Measurements from ENCODE around the gene CTSC. TPM values are rescaled to one million over a fixed set of nuclear protein-coding genes. Genes with fewer than 3 reads are reported as not detected.

Gene CTSC
- total and polyA plus RNA-seq, 4 experiments from 2014 or later: 57.1 to 161 (median 99.3) TPM

DNA sequence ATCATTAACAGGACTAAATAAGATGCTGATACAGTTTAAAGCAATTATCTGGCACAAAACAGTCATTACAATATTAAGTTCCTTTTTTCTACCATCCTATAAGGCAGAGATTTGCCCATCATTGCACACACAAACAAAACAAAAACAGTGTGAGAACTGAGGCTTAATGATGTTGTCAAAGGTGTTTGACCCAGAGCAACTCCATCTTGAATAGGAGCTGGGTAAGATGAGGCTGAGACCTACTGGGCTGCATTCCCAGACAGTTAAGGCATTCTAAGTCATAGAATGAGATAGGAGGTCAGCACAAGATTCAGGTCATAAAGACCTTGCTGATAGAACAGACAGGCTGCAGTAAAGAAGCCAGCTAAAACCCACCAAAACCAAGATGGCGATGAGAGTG, 33.2 kb downstream of the CTSC start:
- Mint-ChIP-seq H3K9me3 (peaks cover 0 to 2% (median 0%) of the 10 kb centered on the region in 8 donors), H3K27ac (peak overlapping the region in 4 of 7 donors; percentile 22 to 73 (median 34)), H3K4me3 (no peak overlapping the region), H3K27me3 (no peaks in the 10 kb centered on the region), H3K4me1 (peaks cover 19 to 44% (median 39%) of the 10 kb centered on the region in 4 donors), H3K36me3 (peaks cover 79 to 86% of the 10 kb centered on the region in 2 donors)
- Histone ChIP-seq H3K4me3 (ENCODE audit: low read length in 2 of 2) (no peak overlapping the region), H3K9me3 (ENCODE audit: control insufficient read depth in 1 of 2, low read length in 2 of 2) (no peaks in the 10 kb centered on the region), H3K36me3 (ENCODE audit: insufficient read depth, low read length) (peaks cover 23% of the 10 kb centered on the region), H3K4me1 (ENCODE audit: insufficient read depth, low read length) (peaks cover 12% of the 10 kb centered on the region), H3K27ac (ENCODE audit: low read depth, low read length) (no peak overlapping the region), H3K27me3 (ENCODE audit: insufficient read depth, low read length) (no peaks in the 10 kb centered on the region)
- intact Hi-C loops (cut with micrococcal nuclease): no loop called here
- POLR2A ChIA-PET (ENCODE audit: partially characterized antibody): no interaction called here
- DNase-seq: no peak
- CTCF ChIA-PET (ENCODE audit: partially characterized antibody): no interaction called here

DNA sequence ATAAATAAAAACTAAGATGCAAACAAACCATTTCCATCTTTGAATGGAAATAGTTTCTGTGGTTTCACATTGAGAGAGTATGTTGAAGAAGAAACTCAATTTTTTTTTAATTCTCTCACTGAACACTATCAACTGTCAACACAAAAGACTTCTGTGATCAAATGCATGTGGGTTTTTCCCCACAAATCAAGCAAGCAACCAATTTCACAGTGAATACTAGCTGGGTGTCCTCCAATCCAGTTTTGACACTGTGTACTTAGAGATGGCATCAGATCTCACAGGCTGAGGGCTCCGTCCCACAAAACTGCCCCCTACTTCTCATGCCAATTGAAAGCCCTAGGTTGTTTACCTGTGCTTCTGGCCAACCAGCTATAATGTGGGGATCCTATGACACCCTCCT, 34.5 kb downstream of the CTSC start:
- no peaks in the 10 kb centered on the region for H3K9me3 ChIP-seq (ENCODE audit: control insufficient read depth in 1 of 2, low read length in 2 of 2)
- Mint-ChIP-seq H3K9me3 (peaks cover 0 to 2% (median 0%) of the 10 kb centered on the region in 8 donors), H3K27ac (peak overlapping the region in 6 of 7 donors; percentile 5 to 91 (median 62)), H3K27me3 (no peaks in the 10 kb centered on the region), H3K4me3 (peak overlapping the region in 2 of 8 donors; percentile 17 to 33), H3K36me3 (peaks cover 77 to 83% of the 10 kb centered on the region in 2 donors), H3K4me1 (peaks cover 19 to 49% (median 38%) of the 10 kb centered on the region in 4 donors)
- H3K27me3 ChIP-seq (ENCODE audit: insufficient read depth, low read length): no peaks in the 10 kb centered on the region
- H3K27ac ChIP-seq (ENCODE audit: low read depth, low read length): no peak overlapping the region
- H3K4me1 ChIP-seq (ENCODE audit: insufficient read depth, low read length): peaks cover 12% of the 10 kb centered on the region
- POLR2A ChIA-PET (ENCODE audit: partially characterized antibody): no interaction called here
- peaks cover 14% of the 10 kb centered on the region for H3K36me3 ChIP-seq (ENCODE audit: insufficient read depth, low read length)
- peak in 1 of 5 donors; percentile 31 for DNase-seq
- H3K4me3 ChIP-seq (ENCODE audit: low read length in 2 of 2): no peak overlapping the region
- intact Hi-C loops (cut with micrococcal nuclease): loop anchor here (2.0 kb wide), 1 partner anchor 34 kb away; the partner anchor contains the start of gene CTSC
- CTCF ChIA-PET (ENCODE audit: partially characterized antibody): no interaction called here

DNA sequence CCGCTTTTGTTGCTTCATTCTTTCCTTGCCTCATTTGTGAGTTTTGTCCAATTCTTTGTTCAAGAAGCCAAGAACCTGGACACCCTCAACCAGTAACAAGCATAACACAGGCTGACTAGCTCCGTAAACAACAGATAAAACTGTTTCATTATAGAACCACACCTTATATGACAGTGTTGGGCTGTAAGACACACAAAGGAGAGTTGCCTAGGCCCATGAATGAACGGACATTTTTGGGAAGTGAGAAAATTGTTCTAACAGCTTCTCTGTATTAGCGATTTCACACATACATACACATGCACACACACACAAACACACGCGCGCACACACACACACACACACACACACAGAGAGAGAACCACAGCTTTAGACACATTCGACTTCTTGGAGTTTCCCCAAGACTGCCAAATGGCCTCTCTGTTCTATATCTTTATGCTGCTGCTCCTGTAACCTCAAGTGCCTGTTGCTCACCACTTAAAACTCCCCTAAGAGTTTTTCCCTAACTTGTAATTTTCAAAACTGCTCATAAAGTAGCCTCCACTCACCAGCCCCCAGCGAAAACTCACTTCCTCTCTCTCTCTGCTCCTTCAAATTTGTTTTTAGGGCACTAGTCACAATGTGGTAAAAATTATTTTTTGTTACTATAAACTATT, 35.9 kb downstream of the CTSC start:
- Histone ChIP-seq H3K36me3 (ENCODE audit: insufficient read depth, low read length) (peaks cover 11% of the 10 kb centered on the region), H3K9me3 (ENCODE audit: control insufficient read depth in 1 of 2, low read length in 2 of 2) (no peaks in the 10 kb centered on the region), H3K4me1 (ENCODE audit: insufficient read depth, low read length) (peaks cover 12% of the 10 kb centered on the region), H3K27ac (ENCODE audit: low read depth, low read length) (peak overlapping the region; percentile 29), H3K4me3 (ENCODE audit: low read length in 2 of 2) (no peak overlapping the region), H3K27me3 (ENCODE audit: insufficient read depth, low read length) (no peaks in the 10 kb centered on the region)
- DNase-seq: peak; percentile 12 to 64 (median 20)
- CTCF ChIA-PET (ENCODE audit: partially characterized antibody): interaction anchor here (0.7 kb wide), 1 partner anchor 35 kb away, joined by 3 read pairs; no protein-coding TSS in a partner anchor
- intact Hi-C loops (cut with micrococcal nuclease): loop anchor here (2.0 kb wide), 1 partner anchor 35 kb away; the partner anchor contains the start of gene CTSC
- H3K36me3 Mint-ChIP-seq: peaks cover 80 to 88% of the 10 kb centered on the region in 2 donors
- POLR2A ChIA-PET (ENCODE audit: partially characterized antibody): interaction anchor here (0.6 to 1.7 kb wide), 3 partner anchors 24 to 66 kb away, joined by 3 to 6 read pairs (median 3); partner anchors contain the start of gene CTSC
- peaks cover 0 to 2% (median 0%) of the 10 kb centered on the region in 8 donors for H3K9me3 Mint-ChIP-seq
- no peaks in the 10 kb centered on the region for H3K27me3 Mint-ChIP-seq
- peaks cover 16 to 49% (median 35%) of the 10 kb centered on the region in 4 donors for H3K4me1 Mint-ChIP-seq
- H3K4me3 Mint-ChIP-seq: peak overlapping the region in 7 of 8 donors; percentile 67 to 82 (median 74)
- H3K27ac Mint-ChIP-seq: peak overlapping the region in 6 of 7 donors; percentile 53 to 90 (median 82)

DNA sequence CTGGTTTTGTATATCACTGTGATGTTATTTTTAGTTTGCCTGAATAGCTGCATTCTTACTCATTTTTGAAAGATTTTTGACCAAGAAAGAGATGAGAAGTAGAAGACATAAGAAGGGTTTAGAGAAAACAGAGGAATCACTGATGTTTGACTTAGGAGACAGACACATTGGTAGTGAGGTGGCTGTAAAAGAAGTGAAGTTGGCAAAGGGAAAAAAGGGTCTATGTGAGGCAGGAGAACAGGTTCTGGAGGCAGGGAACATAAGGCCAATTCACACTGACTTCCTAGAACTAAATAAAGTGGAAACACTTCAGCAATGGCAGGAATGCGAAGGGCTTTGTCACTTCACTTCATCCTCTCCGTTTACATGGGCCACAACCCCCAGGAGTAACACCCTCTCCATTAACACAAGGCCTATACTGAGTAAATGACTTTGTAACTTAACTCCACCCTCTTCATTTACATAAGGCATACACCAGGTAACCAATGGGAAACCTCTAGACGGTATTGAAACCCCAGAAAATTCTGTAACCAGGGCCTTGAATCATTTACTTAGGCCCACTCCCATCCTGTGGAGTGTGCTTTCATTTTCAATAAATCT, 36.5 kb downstream of the CTSC start:
- H3K36me3 Mint-ChIP-seq: peaks cover 81 to 86% of the 10 kb centered on the region in 2 donors
- DNase-seq: peak in 2 of 5 donors; percentile 15 to 22
- intact Hi-C loops (cut with micrococcal nuclease): no loop called here
- Histone ChIP-seq H3K4me1 (ENCODE audit: insufficient read depth, low read length) (peaks cover 12% of the 10 kb centered on the region), H3K9me3 (ENCODE audit: control insufficient read depth in 1 of 2, low read length in 2 of 2) (no peaks in the 10 kb centered on the region), H3K27me3 (ENCODE audit: insufficient read depth, low read length) (no peaks in the 10 kb centered on the region), H3K27ac (ENCODE audit: low read depth, low read length) (peak overlapping the region; percentile 29), H3K36me3 (ENCODE audit: insufficient read depth, low read length) (peaks cover 17% of the 10 kb centered on the region), H3K4me3 (ENCODE audit: low read length in 2 of 2) (no peak overlapping the region)
- peak overlapping the region in 6 of 7 donors; percentile 53 to 90 (median 82) for H3K27ac Mint-ChIP-seq
- POLR2A ChIA-PET (ENCODE audit: partially characterized antibody): interaction anchor here (0.6 to 1.7 kb wide), 3 partner anchors 24 to 66 kb away, joined by 3 to 6 read pairs (median 3); partner anchors contain the start of gene CTSC
- CTCF ChIA-PET (ENCODE audit: partially characterized antibody): interaction anchor here (0.7 kb wide), 1 partner anchor 36 kb away, joined by 3 read pairs; no protein-coding TSS in a partner anchor
- no peaks in the 10 kb centered on the region for H3K27me3 Mint-ChIP-seq
- H3K4me1 Mint-ChIP-seq: peaks cover 16 to 48% (median 35%) of the 10 kb centered on the region in 4 donors
- H3K4me3 Mint-ChIP-seq: peak overlapping the region in 7 of 8 donors; percentile 67 to 82 (median 74)
- no peaks in the 10 kb centered on the region for H3K9me3 Mint-ChIP-seq

DNA sequence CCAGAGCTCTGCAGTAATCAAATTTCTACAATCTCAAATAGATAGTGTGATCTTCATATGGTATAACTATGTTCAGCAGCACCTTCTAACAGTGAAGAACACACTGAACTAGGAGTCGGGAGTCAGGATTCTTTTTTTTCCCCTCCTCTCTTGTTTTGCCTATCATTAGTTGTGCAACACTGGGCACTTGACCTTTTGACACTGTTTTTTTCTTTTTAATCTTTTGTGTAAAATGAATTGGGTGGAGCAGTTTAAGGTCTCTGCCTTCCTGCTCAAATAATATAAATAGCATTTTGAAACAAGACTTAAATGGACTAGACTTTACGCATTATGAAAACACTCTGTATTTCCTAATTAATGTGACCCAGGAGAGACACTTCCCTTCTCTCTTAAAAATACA, 39.7 kb downstream of the CTSC start:
- peaks cover 4% of the 10 kb centered on the region for H3K4me1 ChIP-seq (ENCODE audit: insufficient read depth, low read length)
- DNase-seq: no peak
- Mint-ChIP-seq H3K36me3 (peaks cover 83 to 87% of the 10 kb centered on the region in 2 donors), H3K27me3 (no peaks in the 10 kb centered on the region), H3K9me3 (no peaks in the 10 kb centered on the region), H3K4me3 (no peak overlapping the region), H3K4me1 (peaks cover 8 to 35% (median 20%) of the 10 kb centered on the region in 4 donors), H3K27ac (peak overlapping the region in 2 of 7 donors; percentile 6 to 35)
- no peaks in the 10 kb centered on the region for H3K27me3 ChIP-seq (ENCODE audit: insufficient read depth, low read length)
- H3K9me3 ChIP-seq (ENCODE audit: control insufficient read depth in 1 of 2, low read length in 2 of 2): no peaks in the 10 kb centered on the region
- ChIA-PET CTCF (ENCODE audit: partially characterized antibody) (no interaction called here), POLR2A (ENCODE audit: partially characterized antibody) (interaction anchor here (1.5 kb wide), 1 partner anchor 40 kb away, joined by 5 read pairs; the partner anchor contains the start of gene CTSC)
- no peak overlapping the region for H3K4me3 ChIP-seq (ENCODE audit: low read length in 2 of 2)
- intact Hi-C loops (cut with micrococcal nuclease): no loop called here
- H3K36me3 ChIP-seq (ENCODE audit: insufficient read depth, low read length): peaks cover 15% of the 10 kb centered on the region
- no peak overlapping the region for H3K27ac ChIP-seq (ENCODE audit: low read depth, low read length)

DNA sequence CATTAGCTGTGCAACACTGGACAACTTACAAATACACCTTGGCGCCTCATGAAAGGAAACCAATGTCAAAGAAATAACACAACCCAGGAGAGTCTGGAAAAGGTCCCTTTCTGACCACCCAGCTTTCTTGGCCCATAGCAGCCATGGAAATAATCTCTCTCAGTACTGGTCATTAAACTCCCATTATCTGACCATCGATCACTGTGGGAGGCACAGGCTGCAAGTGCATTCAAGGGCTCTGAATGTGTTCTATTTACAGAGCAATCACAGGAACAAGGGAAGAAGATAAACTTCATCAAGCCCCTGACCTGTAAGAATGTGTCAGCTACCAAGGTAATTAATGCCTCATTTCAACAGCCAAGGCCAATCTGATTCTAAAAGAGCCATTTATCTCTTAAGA, 40.1 kb downstream of the CTSC start:
- Mint-ChIP-seq H3K9me3 (no peaks in the 10 kb centered on the region), H3K4me1 (peaks cover 7 to 30% (median 17%) of the 10 kb centered on the region in 4 donors), H3K4me3 (no peak overlapping the region), H3K27ac (peak overlapping the region in 2 of 7 donors; percentile 6 to 35), H3K36me3 (peaks cover 83 to 88% of the 10 kb centered on the region in 2 donors), H3K27me3 (no peaks in the 10 kb centered on the region)
- no peak for DNase-seq
- no peaks in the 10 kb centered on the region for H3K9me3 ChIP-seq (ENCODE audit: control insufficient read depth in 1 of 2, low read length in 2 of 2)
- H3K27ac ChIP-seq (ENCODE audit: low read depth, low read length): no peak overlapping the region
- ChIA-PET CTCF (ENCODE audit: partially characterized antibody) (no interaction called here), POLR2A (ENCODE audit: partially characterized antibody) (interaction anchor here (1.5 kb wide), 1 partner anchor 40 kb away, joined by 5 read pairs; the partner anchor contains the start of gene CTSC)
- intact Hi-C loops (cut with micrococcal nuclease): no loop called here
- H3K27me3 ChIP-seq (ENCODE audit: insufficient read depth, low read length): no peaks in the 10 kb centered on the region
- H3K36me3 ChIP-seq (ENCODE audit: insufficient read depth, low read length): peaks cover 15% of the 10 kb centered on the region
- no peaks in the 10 kb centered on the region for H3K4me1 ChIP-seq (ENCODE audit: insufficient read depth, low read length)
- H3K4me3 ChIP-seq (ENCODE audit: low read length in 2 of 2): no peak overlapping the region

DNA sequence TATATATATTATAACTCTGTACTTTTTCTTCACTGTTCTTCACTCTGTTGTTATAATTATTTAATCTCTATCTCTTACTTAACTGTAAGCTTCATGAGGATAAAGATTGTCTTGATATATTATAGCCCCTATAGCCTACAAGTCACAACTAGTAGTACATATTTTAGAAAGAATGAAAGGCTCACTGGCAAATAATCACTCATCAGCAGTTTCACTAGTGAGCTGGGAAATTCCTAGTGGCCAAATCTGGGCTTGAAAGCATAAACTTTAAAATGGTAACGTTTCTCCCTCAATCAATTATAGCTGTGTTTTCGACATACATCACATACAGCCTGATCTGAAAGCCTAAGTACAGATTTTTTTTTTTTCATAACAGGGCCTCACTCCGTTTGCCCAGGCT, 42.5 kb downstream of the CTSC start:
- H3K9me3 ChIP-seq (ENCODE audit: control insufficient read depth in 1 of 2, low read length in 2 of 2): no peaks in the 10 kb centered on the region
- no peaks in the 10 kb centered on the region for H3K9me3 Mint-ChIP-seq
- no peak overlapping the region for H3K27ac Mint-ChIP-seq
- DNase-seq: no peak
- ChIA-PET CTCF (ENCODE audit: partially characterized antibody) (interaction anchor here (2.0 kb wide), 1 partner anchor 13 kb away, joined by 7 read pairs; no protein-coding TSS in a partner anchor), POLR2A (ENCODE audit: partially characterized antibody) (interaction anchor here (0.6 to 1.5 kb wide), 2 partner anchors 13 to 167 kb away, joined by 3 to 5 read pairs; no protein-coding TSS in a partner anchor)
- intact Hi-C loops (cut with micrococcal nuclease): no loop called here
- no peaks in the 10 kb centered on the region for H3K27me3 Mint-ChIP-seq
- H3K4me3 Mint-ChIP-seq: no peak overlapping the region
- peaks cover 15% of the 10 kb centered on the region for H3K36me3 ChIP-seq (ENCODE audit: insufficient read depth, low read length)
- H3K4me1 ChIP-seq (ENCODE audit: insufficient read depth, low read length): no peaks in the 10 kb centered on the region
- H3K27me3 ChIP-seq (ENCODE audit: insufficient read depth, low read length): no peaks in the 10 kb centered on the region
- no peak overlapping the region for H3K27ac ChIP-seq (ENCODE audit: low read depth, low read length)
- H3K36me3 Mint-ChIP-seq: peaks cover 87 to 88% of the 10 kb centered on the region in 2 donors
- peaks cover 0 to 12% (median 1%) of the 10 kb centered on the region in 4 donors for H3K4me1 Mint-ChIP-seq
- no peak overlapping the region for H3K4me3 ChIP-seq (ENCODE audit: low read length in 2 of 2)

Measured in CD4-positive, alpha-beta memory T cell (primary cell).